CD4-positive, alpha-beta memory T cell (primary cell): ENCODE data around the gene TNFAIP6. TPM values are rescaled to one million over a fixed set of nuclear protein-coding genes. Genes with fewer than 3 reads are reported as not detected.
"Not testable (repeated sequence)": the region's sequence is repeated elsewhere in the genome, so short reads cannot be mapped to it uniquely, and the experiment has no call there.

Experiments
- CTCF ChIA-PET: fragments of 350-600 bp; sonication (Branson Sonifier 250); formaldehyde crosslinking; loops from one replicate; lab custom pipeline; 2021; ENCODE audit warnings: inconsistent platforms; ENCODE audit not compliant: partially characterized antibody; lab: Charles Lee
- POLR2A ChIA-PET: fragments of 350-600 bp; sonication (Branson Sonifier 250); formaldehyde crosslinking; loops from one replicate; lab custom pipeline; 2021; ENCODE audit not compliant: partially characterized antibody; lab: Charles Lee
- DNase-seq, 5 donors: peaks; one replicate each; pipeline versions ENCODE4 v3.0.0 to v3.0.0-alpha.2; 2020 to 2022; ENCODE audit warnings: mixed read lengths in 1 of 5
- H3K27ac ChIP-seq: one replicate; pipeline ENCODE4 v1.7.0; 2013; ENCODE audit warnings: low read depth, low read length
- H3K27me3 ChIP-seq: 2 replicates; pipeline ENCODE4 v1.7.0; 2013; ENCODE audit warnings: mild to moderate bottlenecking, low read length, moderate library complexity; ENCODE audit not compliant: insufficient read depth
- H3K36me3 ChIP-seq: 2 replicates; pipeline ENCODE4 v1.7.0; 2013; ENCODE audit warnings: mild to moderate bottlenecking, low read length, moderate library complexity; ENCODE audit not compliant: insufficient read depth
- H3K4me1 ChIP-seq: 2 replicates; pipeline ENCODE4 v1.7.0; 2013; ENCODE audit warnings: mild to moderate bottlenecking, low read length, moderate library complexity; ENCODE audit not compliant: insufficient read depth
- H3K4me3 ChIP-seq, 2 donors: one replicate each; pipeline ENCODE4 v1.7.0; 2013; ENCODE audit warnings: low read length in 2 of 2, mild to moderate bottlenecking in 1 of 2
- H3K9me3 ChIP-seq, 2 donors: one replicate each; pipeline ENCODE4 v1.7.0; 2013; ENCODE audit warnings: low read length in 2 of 2, control low read depth in 1 of 2; ENCODE audit not compliant: control insufficient read depth in 1 of 2
- H3K27ac Mint-ChIP-seq, 7 donors: one replicate each; pipeline ENCODE4 v1.8.0; 2020 to 2021; ENCODE audit warnings: mixed read lengths in 7 of 7, mild to moderate bottlenecking in 6 of 7, inconsistent platforms in 3 of 7, moderate library complexity in 3 of 7
- H3K27me3 Mint-ChIP-seq, 2 donors: one replicate each; pipeline ENCODE4 v1.8.0; 2020 to 2021; ENCODE audit warnings: mixed read lengths in 2 of 2
- H3K36me3 Mint-ChIP-seq, 2 donors: one replicate each; pipeline ENCODE4 v1.8.0; 2020 to 2021; ENCODE audit warnings: mixed read lengths in 2 of 2, inconsistent platforms in 1 of 2, mild to moderate bottlenecking in 1 of 2
- H3K4me1 Mint-ChIP-seq, 4 donors: one replicate each; pipeline ENCODE4 v1.8.0; 2020 to 2021; ENCODE audit warnings: mixed read lengths in 4 of 4, mild to moderate bottlenecking in 1 of 4
- H3K4me3 Mint-ChIP-seq, 8 donors: one replicate each; pipeline ENCODE4 v1.8.0; 2020 to 2021; ENCODE audit warnings: mixed read lengths in 8 of 8, mild to moderate bottlenecking in 7 of 8, moderate library complexity in 6 of 8, inconsistent platforms in 3 of 8
- H3K9me3 Mint-ChIP-seq, 8 donors: one replicate each; pipeline ENCODE4 v1.8.0; 2020 to 2021; ENCODE audit warnings: mixed read lengths in 8 of 8, mild to moderate bottlenecking in 5 of 8, inconsistent platforms in 3 of 8, moderate library complexity in 1 of 8
- intact Hi-C: fragments of 100-400 bp; cut with micrococcal nuclease; formaldehyde crosslinking; loops from one replicate; pipeline ENCODE4 v1.15.1; 2023
- microRNA-seq: library from miRNA; unstranded; fragments of <30 nt; microRNA quantifications from one replicate; pipeline ENCODE4 v1.2.0, GENCODE V29; 2021; ENCODE audit warnings: borderline replicate concordance, borderline number of aligned reads, borderline microRNAs expressed, mixed read lengths
- polyA plus RNA-seq, 2 donors: library from polyadenylated mRNA; unstranded; fragments of 300-500 nt; fragmentation: Illumina TruSeq; gene quantifications; one replicate each; pipeline ENCODE4 v1.2.3, GENCODE V29; 2021
- total RNA-seq, 2 experiments: library from RNA; stranded (reverse); gene quantifications; one replicate each; pipeline ENCODE4 v1.2.3, GENCODE V29; 2021

TNFAIP6 gene
- total and polyA plus RNA-seq, 4 experiments from 2014 or later, result not detected

DNA sequence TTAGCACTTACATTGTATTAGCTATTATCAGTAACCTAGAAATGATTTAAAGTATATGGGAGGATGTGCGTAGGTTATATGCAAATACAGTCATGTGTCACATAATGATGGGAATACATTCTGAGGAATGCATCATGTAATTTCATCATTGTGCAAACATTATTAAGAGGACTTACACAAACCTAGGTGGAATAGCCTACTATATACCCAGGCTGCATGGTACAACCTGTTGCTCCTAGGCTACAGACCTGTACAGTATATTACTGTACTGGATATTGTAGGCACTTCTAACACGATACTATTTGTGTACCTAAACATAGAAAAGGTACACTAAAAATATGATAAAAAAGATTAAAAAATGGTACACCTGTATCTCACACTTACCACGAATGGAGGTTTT, 60.3 kb downstream of the TNFAIP6 start:
- Histone ChIP-seq H3K4me3 (no peak overlapping the region), H3K4me1 (peaks cover 5% of the 10 kb centered on the region), H3K27ac (no peak overlapping the region), H3K9me3 (no peaks in the 10 kb centered on the region), H3K36me3 (peaks cover 36% of the 10 kb centered on the region), H3K27me3 (no peaks in the 10 kb centered on the region)
- H3K4me3 Mint-ChIP-seq, result no peak overlapping the region
- ChIA-PET POLR2A (no interaction called here), CTCF (interaction anchor here (6.6 kb wide), 1 partner anchor 19 kb away, joined by 41 read pairs; no protein-coding TSS in a partner anchor)
- H3K36me3 Mint-ChIP-seq, result peaks cover 28 to 59% of the 10 kb centered on the region in 2 donors
- no peak for DNase-seq
- intact Hi-C loops, result no loop called here
- H3K9me3 Mint-ChIP-seq, result no peaks in the 10 kb centered on the region
- H3K4me1 Mint-ChIP-seq, result peaks cover 12 to 42% (median 17%) of the 10 kb centered on the region in 4 donors
- no peaks in the 10 kb centered on the region for H3K27me3 Mint-ChIP-seq
- H3K27ac Mint-ChIP-seq, result peak overlapping the region in 2 of 7 donors; percentile 8 to 63

DNA sequence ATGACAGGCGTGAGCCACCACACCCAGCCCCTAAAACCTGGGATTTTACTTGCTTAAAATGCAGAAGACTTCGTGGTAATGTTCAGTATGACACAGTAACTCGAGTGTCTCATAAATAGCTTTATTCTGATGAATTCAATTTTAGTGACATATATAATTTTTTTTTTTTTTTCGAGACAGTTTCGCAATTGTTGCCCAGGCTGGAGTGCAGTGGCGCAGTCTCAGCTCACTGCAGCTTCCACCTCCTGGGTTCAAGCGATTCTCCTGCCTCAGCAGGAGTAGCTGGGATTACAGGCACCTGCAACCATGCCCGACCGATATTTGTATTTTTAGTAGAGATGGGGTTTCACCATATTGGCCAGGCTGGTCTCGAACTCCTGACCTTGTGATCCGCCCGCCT, 64.3 kb downstream of the TNFAIP6 start:
- H3K4me3 ChIP-seq, H3K27me3 ChIP-seq, H3K27ac ChIP-seq, H3K27me3 Mint-ChIP-seq, H3K9me3 Mint-ChIP-seq, H3K9me3 ChIP-seq, H3K4me3 Mint-ChIP-seq, intact Hi-C loops, DNase-seq: not testable (repeated sequence)
- Mint-ChIP-seq H3K36me3 (peaks cover 32 to 69% of the 10 kb centered on the region in 2 donors), H3K27ac (peak overlapping the region in 3 of 7 donors; percentile 53 to 90 (median 86)), H3K4me1 (peaks cover 31 to 47% (median 36%) of the 10 kb centered on the region in 4 donors)
- ChIA-PET CTCF (interaction anchor here (1.4 to 6.6 kb wide), 2 partner anchors 15 to 183 kb away, joined by 5 to 41 read pairs; no protein-coding TSS in a partner anchor), POLR2A (interaction anchor here (1.5 kb wide), 1 partner anchor 10 kb away, joined by 4 read pairs; no protein-coding TSS in a partner anchor)
- peaks cover 45% of the 10 kb centered on the region for H3K36me3 ChIP-seq
- peaks cover 29% of the 10 kb centered on the region for H3K4me1 ChIP-seq

DNA sequence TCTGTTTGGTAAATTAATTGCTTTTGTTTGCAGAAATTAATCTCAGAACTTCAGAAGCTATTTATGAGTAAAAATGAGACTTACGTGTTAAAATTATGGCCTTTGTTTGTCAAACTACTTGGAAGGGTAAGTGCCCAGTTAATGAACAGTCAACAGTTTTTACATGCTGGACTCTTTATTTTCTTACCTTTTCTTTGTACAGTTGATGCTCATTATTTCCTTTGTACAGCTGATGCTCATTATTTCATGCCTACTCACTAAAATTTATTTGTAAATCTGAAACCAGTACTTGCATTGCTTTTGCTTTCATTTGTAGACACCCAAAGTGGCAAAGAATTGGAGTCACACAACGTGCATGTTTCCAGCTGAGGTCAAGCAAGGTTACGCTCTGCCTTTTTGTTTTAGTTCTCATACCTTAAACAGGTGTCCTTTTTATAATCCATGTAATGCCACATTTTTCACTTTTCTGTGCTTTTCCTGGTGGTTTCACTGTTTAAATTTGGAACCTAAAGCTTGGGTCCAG, 65.6 kb downstream of the TNFAIP6 start:
- Mint-ChIP-seq H3K4me1 (peaks cover 30 to 44% (median 36%) of the 10 kb centered on the region in 4 donors), H3K27me3 (no peaks in the 10 kb centered on the region), H3K4me3 (peak overlapping the region in 3 of 8 donors; percentile 1 to 18 (median 8)), H3K36me3 (peaks cover 27 to 59% of the 10 kb centered on the region in 2 donors), H3K27ac (peak overlapping the region in 6 of 7 donors; percentile 11 to 95 (median 88)), H3K9me3 (no peaks in the 10 kb centered on the region)
- Histone ChIP-seq H3K27me3 (no peaks in the 10 kb centered on the region), H3K36me3 (peaks cover 37% of the 10 kb centered on the region), H3K4me3 (no peak overlapping the region), H3K4me1 (peaks cover 29% of the 10 kb centered on the region), H3K27ac (peak overlapping the region; percentile 33), H3K9me3 (no peaks in the 10 kb centered on the region)
- ChIA-PET CTCF (interaction anchor here (6.6 kb wide), 1 partner anchor 14 kb away, joined by 41 read pairs; no protein-coding TSS in a partner anchor), POLR2A (interaction anchor here (1.5 to 1.8 kb wide), 3 partner anchors 8 to 162 kb away, joined by 4 to 5 read pairs (median 4); partner anchors contain the start of gene RBM43)
- intact Hi-C loops, result loop anchor here (1.0 kb wide), 1 partner anchor 13 kb away; no protein-coding TSS in a partner anchor
- no peak for DNase-seq

DNA sequence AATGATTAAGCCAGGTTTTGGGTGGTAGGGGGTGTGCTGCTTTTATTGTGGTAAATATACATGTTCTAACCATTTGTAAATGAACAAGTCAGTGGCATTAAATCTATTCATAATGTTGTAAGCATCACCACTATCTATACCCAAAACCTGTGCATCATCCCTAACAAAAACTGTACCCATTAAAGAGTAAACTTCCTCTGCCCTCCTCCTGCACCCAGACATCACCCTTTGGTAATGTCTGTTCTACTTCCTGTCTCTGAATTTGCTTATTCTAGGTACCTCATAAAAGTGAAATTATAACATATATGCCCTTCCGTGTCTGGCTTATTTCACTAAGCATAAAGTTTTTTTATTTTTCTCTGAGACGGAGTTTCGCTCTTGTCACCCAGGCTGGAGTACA, 66.4 kb downstream of the TNFAIP6 start:
- no peaks in the 10 kb centered on the region for H3K9me3 Mint-ChIP-seq
- intact Hi-C loops, result loop anchor here (1.0 kb wide), 1 partner anchor 13 kb away; no protein-coding TSS in a partner anchor
- peak overlapping the region; percentile 11 to 95 (median 88) for H3K27ac Mint-ChIP-seq
- Histone ChIP-seq H3K27me3 (no peaks in the 10 kb centered on the region), H3K4me1 (peaks cover 29% of the 10 kb centered on the region), H3K36me3 (peaks cover 36% of the 10 kb centered on the region), H3K4me3 (no peak overlapping the region), H3K9me3 (no peaks in the 10 kb centered on the region), H3K27ac (peak overlapping the region; percentile 33)
- DNase-seq, result peak; percentile 38 to 73 (median 51)
- ChIA-PET CTCF (interaction anchor here (6.6 kb wide), 1 partner anchor 13 kb away, joined by 41 read pairs; no protein-coding TSS in a partner anchor), POLR2A (interaction anchor here (1.6 to 1.8 kb wide), 2 partner anchors 134 to 163 kb away, joined by 4 to 5 read pairs; partner anchors contain the start of gene RBM43)
- H3K4me1 Mint-ChIP-seq, result peaks cover 33 to 44% (median 40%) of the 10 kb centered on the region in 4 donors
- peak overlapping the region in 6 of 8 donors; percentile 1 to 59 (median 46) for H3K4me3 Mint-ChIP-seq
- H3K36me3 Mint-ChIP-seq, result peaks cover 32 to 61% of the 10 kb centered on the region in 2 donors
- H3K27me3 Mint-ChIP-seq, result no peaks in the 10 kb centered on the region

Small RNA genes lying within 50 kb of the gene (microRNA-seq; reads per million reads assigned to microRNA genes)
- gene MIR4773-1 (not detected), gene MIR4773-2 (not detected)

Other genes starting within 250 kb of the TNFAIP6 start
- gene RBM43, start 95.7 kb upstream of the TNFAIP6 start, total RNA-seq, result 10 to 100 TPM; 18.2 to 20.7 TPM
- gene RBM43, start 95.7 kb upstream of the TNFAIP6 start, polyA plus RNA-seq, result 1 to 10 TPM; 2.2 to 4.6 TPM
- 10 to 100 TPM; 38.6 to 40.0 TPM for gene NMI, start 67.9 kb upstream of the TNFAIP6 start, total RNA-seq
- gene NMI, start 67.9 kb upstream of the TNFAIP6 start, polyA plus RNA-seq, result 10 to 100 TPM; 44.3 to 60.8 TPM
- 10 to 100 TPM; 72.3 to 73.3 TPM for gene RIF1, start 52.3 kb downstream of the TNFAIP6 start, total RNA-seq
- 10 to 100 TPM; 13.0 to 42.4 TPM for gene RIF1, start 52.3 kb downstream of the TNFAIP6 start, polyA plus RNA-seq